Measurements from ENCODE around the gene ABHD17C. TPM values are rescaled to one million over a fixed set of nuclear protein-coding genes. Genes with fewer than 3 reads are reported as not detected.

The ABHD17C gene
- total and polyA plus RNA-seq, 2 experiments from 2014 or later, result 21.9 to 32.4 TPM

- H3K4me1 ChIP-seq (ENCODE audit: insufficient read depth), result peaks cover 18% of the 10 kb centered on the region
- TF ChIP-seq EZH2 (IDR thresholded peaks at IDR 0.05; ENCODE audit: borderline replicate concordance) (no peak), EZH2phosphoT487 (IDR thresholded peaks at IDR 0.05; ENCODE audit: low read depth, severe bottlenecking, unreplicated experiment) (no peak), CTCF (IDR thresholded peaks at IDR 0.05; ENCODE audit: poor library complexity) (no peak)
- peaks cover 29% of the 10 kb centered on the region for H3K27me3 ChIP-seq
- H3K36me3 ChIP-seq (replicated peaks; ENCODE audit: insufficient read depth, low read depth), result no peaks in the 10 kb centered on the region
- peak; percentile 35 for DNase-seq (ENCODE audit: low spot score)
- no peaks in the 10 kb centered on the region for H3K79me2 ChIP-seq
- H2AFZ ChIP-seq, result no peak overlapping the region
- no peak overlapping the region for H3K27ac ChIP-seq
- H3K9me3 ChIP-seq (ENCODE audit: low read depth), result no peaks in the 10 kb centered on the region
- H3K4me2 ChIP-seq, result no peak overlapping the region
- WGBS (ENCODE audit: low lambda C conversion rate, missing lambda C conversion rate), result 80% methylated on average over 8 of the region's 8 CpGs
- H3K9me2 ChIP-seq (replicated peaks; ENCODE audit: insufficient read depth), result no peaks in the 10 kb centered on the region
- H3K4me3 ChIP-seq, result no peak overlapping the region
- no peaks in the 10 kb centered on the region for H4K20me1 ChIP-seq (ENCODE audit: insufficient read depth, poor library complexity, severe bottlenecking)
Measured at GRCh38 chr15:80777137-80777536, 82.0 kb downstream of the ABHD17C start.

- Histone ChIP-seq H3K4me3 (no peak overlapping the region), H3K27me3 (peaks cover 35% of the 10 kb centered on the region), H3K9me3 (ENCODE audit: low read depth) (no peaks in the 10 kb centered on the region), H3K4me1 (ENCODE audit: insufficient read depth) (peaks cover 18% of the 10 kb centered on the region), H3K79me2 (no peaks in the 10 kb centered on the region), H2AFZ (no peak overlapping the region), H3K9me2 (replicated peaks; ENCODE audit: insufficient read depth) (no peaks in the 10 kb centered on the region), H3K4me2 (peak overlapping the region; percentile 100), H3K36me3 (replicated peaks; ENCODE audit: insufficient read depth, low read depth) (no peaks in the 10 kb centered on the region), H3K27ac (no peak overlapping the region), H4K20me1 (ENCODE audit: insufficient read depth, poor library complexity, severe bottlenecking) (no peaks in the 10 kb centered on the region)
- no peak for TF ChIP-seq CTCF (IDR thresholded peaks at IDR 0.05; ENCODE audit: poor library complexity)
- TF ChIP-seq EZH2phosphoT487 (IDR thresholded peaks at IDR 0.05; ENCODE audit: low read depth, severe bottlenecking, unreplicated experiment), result no peak
- TF ChIP-seq EZH2 (IDR thresholded peaks at IDR 0.05; ENCODE audit: borderline replicate concordance), result no peak
- WGBS (ENCODE audit: low lambda C conversion rate, missing lambda C conversion rate), result 79% methylated on average over 10 of the region's 10 CpGs
- DNase-seq (ENCODE audit: low spot score), result no peak
Measured at GRCh38 chr15:80777826-80778620, 82.9 kb downstream of the ABHD17C start.

- H3K27me3 ChIP-seq, result peaks cover 35% of the 10 kb centered on the region
Measured at GRCh38 chr15:80778621-80778963, 83.5 kb downstream of the ABHD17C start.

More at GRCh38 chr15:80778621-80778963, 83.5 kb downstream of the ABHD17C start:
- no peaks in the 10 kb centered on the region for H3K79me2 ChIP-seq
- no peak overlapping the region for H3K27ac ChIP-seq
- peaks cover 18% of the 10 kb centered on the region for H3K4me1 ChIP-seq (ENCODE audit: insufficient read depth)
- peak overlapping the region; percentile 62 for H3K4me3 ChIP-seq
- H3K9me2 ChIP-seq (replicated peaks; ENCODE audit: insufficient read depth), result no peaks in the 10 kb centered on the region
- H4K20me1 ChIP-seq (ENCODE audit: insufficient read depth, poor library complexity, severe bottlenecking), result no peaks in the 10 kb centered on the region
- H2AFZ ChIP-seq, result no peak overlapping the region
- no peaks in the 10 kb centered on the region for H3K36me3 ChIP-seq (replicated peaks; ENCODE audit: insufficient read depth, low read depth)
- no peaks in the 10 kb centered on the region for H3K9me3 ChIP-seq (ENCODE audit: low read depth)
- peak overlapping the region; percentile 100 for H3K4me2 ChIP-seq
- WGBS (ENCODE audit: low lambda C conversion rate, missing lambda C conversion rate), result 26% methylated on average over 7 of the region's 7 CpGs
- no peak for DNase-seq (ENCODE audit: low spot score)
- TF ChIP-seq EZH2phosphoT487 (IDR thresholded peaks at IDR 0.05; ENCODE audit: low read depth, severe bottlenecking, unreplicated experiment), result no peak
- TF ChIP-seq EZH2 (IDR thresholded peaks at IDR 0.05; ENCODE audit: borderline replicate concordance), result no peak
- no peak for TF ChIP-seq CTCF (IDR thresholded peaks at IDR 0.05; ENCODE audit: poor library complexity)
